DMS153 treated with DMSO at 0.1 percent for 48 hours (cell line): ENCODE measurements around the gene TFPI.
"Not testable (repeated sequence)": the region's sequence is repeated elsewhere in the genome, so short reads cannot be mapped to it uniquely, and the experiment has no call there.

Experiments used
- DNase-seq: peaks from one replicate; lab custom pipeline; 2025; ENCODE audit not compliant: unreplicated experiment; lab: John Stamatoyannopoulos, UW

The TFPI gene

GRCh38 chr2:187554704-187555082 lies 458 bp upstream of the TFPI start:
- DNase-seq = no peak

GRCh38 chr2:187552828-187553681 lies 1.2 kb downstream of the TFPI start:
- no peak for DNase-seq

- DNase-seq = no peak
These were observed 1.9 kb downstream of the TFPI start for GRCh38 chr2:187552381-187552780.

GRCh38 chr2:187550857-187551256 lies 3.4 kb downstream of the TFPI start:
- no peak for DNase-seq

GRCh38 chr2:187549951-187550555 lies 4.2 kb downstream of the TFPI start:
- DNase-seq = no peak

- DNase-seq = no peak
These were observed 5.0 kb downstream of the TFPI start for GRCh38 chr2:187549193-187549592.

- no peak for DNase-seq
These were observed 5.6 kb downstream of the TFPI start for GRCh38 chr2:187548656-187549055.

GRCh38 chr2:187547353-187547979 lies 6.8 kb downstream of the TFPI start:
- DNase-seq = no peak

- no peak for DNase-seq
These were observed 7.4 kb downstream of the TFPI start for GRCh38 chr2:187546762-187547333.

GRCh38 chr2:187545238-187545751 lies 8.9 kb downstream of the TFPI start:
- DNase-seq = no peak

- DNase-seq = no peak
These were observed 9.7 kb downstream of the TFPI start for GRCh38 chr2:187544371-187545080.

GRCh38 chr2:187543488-187543887 lies 10.7 kb downstream of the TFPI start:
- no peak for DNase-seq

- no peak for DNase-seq
These were observed 12.1 kb downstream of the TFPI start for GRCh38 chr2:187542123-187542522.

- no peak for DNase-seq
These were observed 12.8 kb downstream of the TFPI start for GRCh38 chr2:187541086-187542085.

- not testable (repeated sequence) for DNase-seq
These were observed 16.0 kb downstream of the TFPI start for GRCh38 chr2:187538222-187538621.

GRCh38 chr2:187535381-187535780 lies 18.9 kb downstream of the TFPI start:
- not testable (repeated sequence) for DNase-seq

GRCh38 chr2:187532333-187533120 lies 21.7 kb downstream of the TFPI start:
- no peak for DNase-seq

GRCh38 chr2:187529977-187530721 lies 24.1 kb downstream of the TFPI start:
- no peak for DNase-seq
